Cardiac muscle cell (in vitro differentiated cells and primary cell): Measurements from ENCODE around the gene CFAP210. TPM values are rescaled to one million over a fixed set of nuclear protein-coding genes. Genes with fewer than 3 reads are reported as not detected.

Source experiments
- DNase-seq, 2 donors: peaks; one replicate each; pipeline versions ENCODE4 v3.0.0 to v3.0.0-alpha.2; 2010 to 2017; ENCODE audit warnings: low read depth in 1 of 2, low spot score in 1 of 2
- H3K27ac ChIP-seq: fragments of 200-600 bp; sonication (generic); 2 replicates; pipeline ENCODE4 v1.5.1; 2016
- H3K27me3 ChIP-seq: fragments of 200-600 bp; sonication (generic); 2 replicates; pipeline ENCODE4 v1.6.0; 2016; ENCODE audit warnings: control low read depth
- H3K36me3 ChIP-seq: fragments of 200-600 bp; sonication (generic); 2 replicates; pipeline ENCODE4 v1.5.1; 2016; ENCODE audit warnings: control low read depth
- H3K4me1 ChIP-seq: fragments of 200-600 bp; sonication (generic); 2 replicates; pipeline ENCODE4 v1.8.1; 2017; ENCODE audit warnings: low read depth, mild to moderate bottlenecking, mixed run types
- H3K4me3 ChIP-seq: fragments of 200-600 bp; sonication (generic); 2 replicates; pipeline ENCODE4 v1.5.1; 2016; ENCODE audit warnings: mild to moderate bottlenecking
- H3K9me3 ChIP-seq: fragments of 200-600 bp; sonication (generic); 2 replicates; pipeline ENCODE4 v1.5.1; 2017; ENCODE audit warnings: low read depth, mild to moderate bottlenecking, control low read depth
- CTCF ChIP-seq: IDR thresholded peaks from 2 replicates; pipeline ENCODE4 v1.5.1; 2012; ENCODE audit warnings: low read depth, mild to moderate bottlenecking, low read length
- polyA plus RNA-seq: library from polyadenylated mRNA; unstranded; fragments of >200 nt; fragmentation: Nextera tagmentation; extraction: Ambion mirVana; gene quantifications from 2 replicates; pipeline ENCODE4 v1.2.1, GENCODE V29; 2016
- total RNA-seq: library from RNA; depleted of rRNA; stranded (reverse); fragments of >200 nt; gene quantifications from 2 replicates; pipeline ENCODE4 v1.2.3, GENCODE V29; 2016

Gene CFAP210
- total and polyA plus RNA-seq, 2 experiments from 2014 or later, result 0.28 TPM; not detected in 1

- no peak for DNase-seq
- Histone ChIP-seq H3K4me3 (no peak overlapping the region), H3K36me3 (no peaks in the 10 kb centered on the region), H3K27ac (no peak overlapping the region), H3K4me1 (no peaks in the 10 kb centered on the region), H3K27me3 (no peaks in the 10 kb centered on the region), H3K9me3 (no peaks in the 10 kb centered on the region)
- TF ChIP-seq CTCF, result no peak
Measured at GRCh38 chr2:169683054-169683424, 11.2 kb downstream of the CFAP210 start.

- no peak for TF ChIP-seq CTCF
- H3K4me3 ChIP-seq, result no peak overlapping the region
- no peak for DNase-seq
- no peak overlapping the region for H3K27ac ChIP-seq
- H3K36me3 ChIP-seq, result no peaks in the 10 kb centered on the region
- no peaks in the 10 kb centered on the region for H3K27me3 ChIP-seq
- H3K9me3 ChIP-seq, result no peaks in the 10 kb centered on the region
- no peaks in the 10 kb centered on the region for H3K4me1 ChIP-seq
Measured at GRCh38 chr2:169676850-169677249, 17.4 kb downstream of the CFAP210 start.

- peak; percentile 17 for TF ChIP-seq CTCF
- Histone ChIP-seq H3K27ac (no peak overlapping the region), H3K4me1 (no peaks in the 10 kb centered on the region), H3K9me3 (no peaks in the 10 kb centered on the region), H3K36me3 (no peaks in the 10 kb centered on the region), H3K27me3 (no peaks in the 10 kb centered on the region), H3K4me3 (no peak overlapping the region)
- DNase-seq, result no peak
Measured at GRCh38 chr2:169676357-169676756, 17.8 kb downstream of the CFAP210 start.

GRCh38 chr2:169673921-169674320 lies 20.3 kb downstream of the CFAP210 start:
- Histone ChIP-seq H3K4me1 (no peaks in the 10 kb centered on the region), H3K27ac (no peak overlapping the region), H3K4me3 (no peak overlapping the region), H3K9me3 (no peaks in the 10 kb centered on the region), H3K36me3 (no peaks in the 10 kb centered on the region), H3K27me3 (no peaks in the 10 kb centered on the region)
- DNase-seq, result no peak
- no peak for TF ChIP-seq CTCF

GRCh38 chr2:169673106-169673505 lies 21.1 kb downstream of the CFAP210 start:
- no peaks in the 10 kb centered on the region for H3K4me1 ChIP-seq
- no peaks in the 10 kb centered on the region for H3K9me3 ChIP-seq
- H3K36me3 ChIP-seq, result no peaks in the 10 kb centered on the region
- no peaks in the 10 kb centered on the region for H3K27me3 ChIP-seq
- no peak overlapping the region for H3K4me3 ChIP-seq
- no peak for TF ChIP-seq CTCF
- H3K27ac ChIP-seq, result no peak overlapping the region
- no peak for DNase-seq

- Histone ChIP-seq H3K36me3 (no peaks in the 10 kb centered on the region), H3K27me3 (no peaks in the 10 kb centered on the region), H3K4me1 (no peaks in the 10 kb centered on the region), H3K9me3 (no peaks in the 10 kb centered on the region), H3K4me3 (no peak overlapping the region), H3K27ac (no peak overlapping the region)
- no peak for TF ChIP-seq CTCF
- DNase-seq, result no peak
Measured at GRCh38 chr2:169672406-169672805, 21.8 kb downstream of the CFAP210 start.
